ENCODE data around the gene SUSD4.

Gene SUSD4

DNA sequence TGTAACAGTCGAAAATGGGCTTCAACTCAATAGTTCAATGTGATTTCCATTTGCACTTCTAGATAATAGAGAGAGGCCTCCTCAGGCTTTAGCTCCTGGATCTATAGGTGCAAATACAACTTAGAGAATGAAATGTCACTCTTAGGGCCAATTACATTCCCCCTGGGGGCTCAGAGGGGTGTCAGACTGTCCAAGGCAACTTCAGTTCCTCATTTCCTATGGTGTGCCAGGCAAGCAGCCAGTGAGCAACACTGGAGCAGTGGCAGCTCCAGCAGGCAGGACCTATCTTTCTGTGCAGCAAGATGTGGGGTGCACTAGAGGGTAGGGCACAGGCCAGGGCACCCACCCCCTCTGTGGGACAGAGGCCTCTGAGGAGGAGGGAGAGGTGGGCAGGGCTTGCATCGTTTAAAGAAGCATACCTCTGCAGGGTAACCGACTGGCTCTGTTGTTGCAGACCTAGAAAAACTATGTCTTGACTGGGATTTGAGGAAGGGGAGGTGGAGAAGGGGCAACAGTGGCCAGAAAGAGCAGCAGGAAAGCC lies 97.3 kb downstream of the SUSD4 start:
- no peaks in the 10 kb centered on the region for H3K4me1 ChIP-seq (ENCODE audit: low read depth, poor library complexity, severe bottlenecking)
- no peak overlapping the region for H3K9ac ChIP-seq
- H3K36me3 ChIP-seq (ENCODE audit: insufficient read depth) = no peaks in the 10 kb centered on the region
- no peak overlapping the region for H2AFZ ChIP-seq (ENCODE audit: low read depth)
- H3K4me3 ChIP-seq (IDR thresholded peaks at IDR 0.05; ENCODE audit: insufficient read depth, low read depth, low read length) = no peak overlapping the region
- TF ChIP-seq, protein P1, sequence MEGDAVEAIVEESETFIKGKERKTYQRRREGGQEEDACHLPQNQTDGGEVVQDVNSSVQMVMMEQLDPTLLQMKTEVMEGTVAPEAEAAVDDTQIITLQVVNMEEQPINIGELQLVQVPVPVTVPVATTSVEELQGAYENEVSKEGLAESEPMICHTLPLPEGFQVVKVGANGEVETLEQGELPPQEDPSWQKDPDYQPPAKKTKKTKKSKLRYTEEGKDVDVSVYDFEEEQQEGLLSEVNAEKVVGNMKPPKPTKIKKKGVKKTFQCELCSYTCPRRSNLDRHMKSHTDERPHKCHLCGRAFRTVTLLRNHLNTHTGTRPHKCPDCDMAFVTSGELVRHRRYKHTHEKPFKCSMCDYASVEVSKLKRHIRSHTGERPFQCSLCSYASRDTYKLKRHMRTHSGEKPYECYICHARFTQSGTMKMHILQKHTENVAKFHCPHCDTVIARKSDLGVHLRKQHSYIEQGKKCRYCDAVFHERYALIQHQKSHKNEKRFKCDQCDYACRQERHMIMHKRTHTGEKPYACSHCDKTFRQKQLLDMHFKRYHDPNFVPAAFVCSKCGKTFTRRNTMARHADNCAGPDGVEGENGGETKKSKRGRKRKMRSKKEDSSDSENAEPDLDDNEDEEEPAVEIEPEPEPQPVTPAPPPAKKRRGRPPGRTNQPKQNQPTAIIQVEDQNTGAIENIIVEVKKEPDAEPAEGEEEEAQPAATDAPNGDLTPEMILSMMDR (conservative IDR thresholded peaks at IDR 0.05; ENCODE audit: low read depth, low read length) = no peak
- no peaks in the 10 kb centered on the region for H4K20me1 ChIP-seq (ENCODE audit: insufficient read depth)
- H3K27me3 ChIP-seq (ENCODE audit: insufficient read depth, low read depth) = no peaks in the 10 kb centered on the region
- H3K79me2 ChIP-seq (ENCODE audit: insufficient read depth, low read depth) = no peaks in the 10 kb centered on the region
- H3K27ac ChIP-seq = no peak overlapping the region
- H3K4me2 ChIP-seq = no peak overlapping the region

DNA sequence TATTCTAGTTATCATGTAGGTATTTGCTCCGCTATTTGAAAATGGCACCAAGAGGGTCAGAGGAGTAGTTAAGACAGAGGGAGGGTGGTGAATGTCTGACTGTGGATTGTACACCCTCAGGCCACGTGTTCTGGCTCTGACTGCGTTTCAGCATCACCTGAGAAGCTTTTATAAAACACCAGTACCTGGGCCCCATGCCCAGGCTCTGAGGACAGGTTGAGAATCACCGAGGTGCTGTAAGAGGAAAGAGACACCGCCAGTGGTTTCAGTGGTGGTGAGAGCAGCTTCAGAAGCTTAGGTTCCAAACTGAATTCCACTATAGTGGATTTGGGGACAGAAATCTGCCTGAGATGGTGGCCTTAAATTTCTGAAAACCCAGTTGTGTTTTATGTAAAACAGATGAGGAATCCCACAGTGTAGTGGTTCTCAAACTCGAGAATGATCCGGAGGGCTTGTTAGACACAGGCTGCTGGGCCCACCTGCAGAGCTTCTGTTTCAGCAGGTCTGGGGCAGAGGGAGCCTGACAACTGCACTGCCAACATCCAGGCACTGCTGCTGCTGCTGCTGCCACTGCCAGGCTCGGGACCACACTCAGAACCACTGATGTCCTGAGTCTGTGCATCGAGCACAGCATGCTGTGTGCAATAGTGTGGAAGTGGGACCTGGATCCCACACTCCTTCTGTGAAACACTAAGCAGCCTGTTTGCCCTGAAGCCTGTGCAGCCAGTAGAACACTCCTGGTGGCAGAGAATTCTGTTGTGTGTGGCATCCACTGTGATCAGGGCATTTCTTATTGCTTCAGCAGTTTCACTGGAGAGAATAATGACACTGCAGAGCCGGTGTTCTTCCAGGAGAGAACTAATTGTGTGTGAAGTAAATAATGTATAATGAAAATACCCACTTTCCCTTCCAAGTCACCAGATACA lies 98.7 kb downstream of the SUSD4 start:
- Histone ChIP-seq H3K27me3 (ENCODE audit: insufficient read depth, low read depth) (no peaks in the 10 kb centered on the region), H2AFZ (ENCODE audit: low read depth) (no peak overlapping the region), H3K4me1 (ENCODE audit: low read depth, poor library complexity, severe bottlenecking) (no peaks in the 10 kb centered on the region), H3K4me2 (no peak overlapping the region), H3K9ac (no peak overlapping the region), H3K36me3 (ENCODE audit: insufficient read depth) (no peaks in the 10 kb centered on the region), H3K79me2 (ENCODE audit: insufficient read depth, low read depth) (no peaks in the 10 kb centered on the region), H3K4me3 (IDR thresholded peaks at IDR 0.05; ENCODE audit: insufficient read depth, low read depth, low read length) (no peak overlapping the region), H3K27ac (no peak overlapping the region), H4K20me1 (ENCODE audit: insufficient read depth) (no peaks in the 10 kb centered on the region)
- TF ChIP-seq, protein P1 (conservative IDR thresholded peaks at IDR 0.05; ENCODE audit: low read depth, low read length) = no peak

DNA sequence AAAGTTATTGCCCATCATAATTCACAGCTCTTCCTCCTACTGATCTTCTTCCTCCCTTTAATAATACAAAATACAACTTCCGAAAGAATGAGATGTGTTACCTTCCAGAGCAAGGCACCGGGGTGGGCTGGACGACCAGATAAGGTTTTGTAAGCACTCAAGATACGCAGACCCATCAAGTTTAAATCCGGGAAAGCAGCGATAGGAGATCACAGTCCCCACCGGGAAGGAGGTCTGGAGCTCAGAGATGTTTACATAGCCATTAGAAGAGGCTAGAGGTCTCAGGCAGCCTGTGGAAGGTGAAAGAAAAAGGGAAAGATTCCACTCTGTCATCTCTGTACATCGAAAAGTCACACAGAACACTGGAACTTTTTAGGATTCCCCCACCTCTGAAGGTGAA lies 99.4 kb downstream of the SUSD4 start:
- TF ChIP-seq, protein P1 (conservative IDR thresholded peaks at IDR 0.05; ENCODE audit: low read depth, low read length) = no peak
- no peaks in the 10 kb centered on the region for H3K36me3 ChIP-seq (ENCODE audit: insufficient read depth)
- H3K4me2 ChIP-seq = no peak overlapping the region
- H3K27ac ChIP-seq = no peak overlapping the region
- H3K4me3 ChIP-seq (IDR thresholded peaks at IDR 0.05; ENCODE audit: insufficient read depth, low read depth, low read length) = no peak overlapping the region
- no peaks in the 10 kb centered on the region for H4K20me1 ChIP-seq (ENCODE audit: insufficient read depth)
- H3K79me2 ChIP-seq (ENCODE audit: insufficient read depth, low read depth) = no peaks in the 10 kb centered on the region
- H3K4me1 ChIP-seq (ENCODE audit: low read depth, poor library complexity, severe bottlenecking) = no peaks in the 10 kb centered on the region
- H3K27me3 ChIP-seq (ENCODE audit: insufficient read depth, low read depth) = no peaks in the 10 kb centered on the region
- no peak overlapping the region for H3K9ac ChIP-seq
- no peak overlapping the region for H2AFZ ChIP-seq (ENCODE audit: low read depth)

DNA sequence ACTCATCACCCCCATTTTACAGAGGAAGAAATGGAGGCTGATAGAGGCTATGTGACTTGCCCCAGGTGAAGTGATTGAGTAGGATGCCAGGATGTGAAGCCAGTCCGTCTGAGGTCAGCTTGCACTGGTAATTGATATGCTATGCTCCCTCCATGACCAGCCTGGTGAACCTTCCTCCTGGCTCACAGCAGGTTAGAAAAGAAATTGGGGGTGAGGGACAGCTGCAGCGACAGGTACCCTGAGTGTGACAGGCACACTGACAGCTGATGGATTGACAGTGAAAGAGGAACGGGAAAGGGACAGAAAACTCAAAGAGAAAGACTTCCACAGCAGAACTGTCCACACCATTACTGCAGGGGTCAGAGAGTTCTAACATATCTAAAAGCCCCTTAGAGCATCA lies 102.1 kb downstream of the SUSD4 start:
- TF ChIP-seq, protein P1 (conservative IDR thresholded peaks at IDR 0.05; ENCODE audit: low read depth, low read length) = no peak
- Histone ChIP-seq H3K79me2 (ENCODE audit: insufficient read depth, low read depth) (no peaks in the 10 kb centered on the region), H3K4me2 (no peak overlapping the region), H3K4me1 (ENCODE audit: low read depth, poor library complexity, severe bottlenecking) (no peaks in the 10 kb centered on the region), H4K20me1 (ENCODE audit: insufficient read depth) (no peaks in the 10 kb centered on the region), H3K36me3 (ENCODE audit: insufficient read depth) (no peaks in the 10 kb centered on the region), H3K4me3 (IDR thresholded peaks at IDR 0.05; ENCODE audit: insufficient read depth, low read depth, low read length) (no peak overlapping the region), H3K27me3 (ENCODE audit: insufficient read depth, low read depth) (no peaks in the 10 kb centered on the region), H3K9ac (no peak overlapping the region), H3K27ac (no peak overlapping the region), H2AFZ (ENCODE audit: low read depth) (no peak overlapping the region)
